GM12892 (cell line): ENCODE measurements around the gene NANOS1.
"Not testable (repeated sequence)": the region's sequence is repeated elsewhere in the genome, so short reads cannot be mapped to it uniquely, and the experiment has no call there.

Source experiments
- POLR2A ChIP-seq: IDR thresholded peaks from 2 replicates; pipeline ENCODE4 v1.6.1; 2011; ENCODE audit warnings: low read depth, low read length, control low read depth
- POLR2AphosphoS5 ChIP-seq: IDR thresholded peaks from 2 replicates; pipeline ENCODE4 v1.6.1; 2011; ENCODE audit warnings: low read depth, low read length, control low read depth
- TAF1 ChIP-seq: IDR thresholded peaks from 2 replicates; pipeline ENCODE4 v1.6.1; 2011; ENCODE audit warnings: low read depth, mild to moderate bottlenecking, control low read depth, low read length, borderline replicate concordance

DNA sequence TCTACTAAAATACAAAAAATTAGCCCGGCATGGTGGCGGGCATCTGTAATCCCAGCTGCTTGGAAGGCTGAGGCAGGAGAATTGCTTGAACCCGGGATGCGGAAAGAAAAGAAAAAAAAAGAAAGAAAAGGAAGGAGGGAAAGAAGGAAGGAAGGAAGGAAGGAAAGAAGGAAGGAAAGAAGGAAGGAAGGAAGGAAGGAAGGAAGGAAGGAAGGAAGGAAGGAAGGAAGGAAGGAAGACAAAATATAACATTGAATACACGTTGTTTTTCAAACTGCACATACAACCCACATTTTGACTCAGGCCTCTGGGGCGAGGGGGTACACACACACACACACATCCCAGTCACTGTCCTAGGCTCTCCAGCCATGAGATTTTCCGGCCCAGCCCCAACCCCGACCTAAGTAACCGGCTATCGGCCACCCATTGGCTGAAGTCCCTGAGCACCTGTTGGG, 1.0 kb upstream of the NANOS1 start:
- TF ChIP-seq POLR2A, POLR2AphosphoS5, TAF1: not testable (repeated sequence)
